ENCODE measurements around the gene GKN2. TPM values are rescaled to one million over a fixed set of nuclear protein-coding genes. Genes with fewer than 3 reads are reported as not detected.

The GKN2 gene
- total RNA-seq, 1 experiment from 2014 or later, result not detected

DNA sequence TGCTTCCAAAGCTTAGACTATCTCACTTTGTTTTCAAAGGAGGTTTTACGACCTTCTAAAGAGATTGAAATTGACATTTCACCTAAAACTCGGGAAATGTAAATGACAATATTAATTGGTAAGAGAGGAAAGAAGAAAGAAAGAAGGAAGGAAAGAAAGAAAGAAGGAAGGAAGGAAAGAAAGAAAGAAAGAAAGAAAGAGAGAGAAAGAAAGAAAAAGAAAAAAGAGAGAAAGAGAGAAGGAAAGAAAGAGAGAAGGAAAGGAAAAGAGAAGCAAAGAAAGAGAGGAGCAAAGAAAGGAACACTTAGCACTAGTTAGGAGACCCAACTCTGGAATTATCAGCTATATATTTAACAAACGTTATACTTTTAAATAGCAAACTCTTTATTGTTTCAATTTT, 25.4 kb upstream of the GKN2 start:
- H3K79me2 ChIP-seq (ENCODE audit: insufficient read depth, low read length), result no peaks in the 10 kb centered on the region
- no peak overlapping the region for H2AFZ ChIP-seq (ENCODE audit: low read depth, low read length, poor library complexity, severe bottlenecking)
- POLR2A ChIA-PET, result no interaction called here
- DNase-seq (ENCODE audit: low read depth, low spot score) (no peak), ATAC-seq (no peak)
- H3K4me2 ChIP-seq (ENCODE audit: low read length), result no peak overlapping the region
- no peaks in the 10 kb centered on the region for H3K4me1 ChIP-seq (ENCODE audit: control insufficient read depth in 1 of 2, insufficient read depth in 2 of 2, low read length in 2 of 2)
- no peaks in the 10 kb centered on the region for H3K9me3 ChIP-seq (ENCODE audit: control insufficient read depth in 1 of 2, insufficient read depth in 1 of 2, low read depth in 1 of 2, low read length in 2 of 2)
- no peak for TF ChIP-seq POLR2AphosphoS5 (IDR thresholded peaks at IDR 0.05; ENCODE audit: low read depth, low read length)
- TF ChIP-seq, protein P1, sequence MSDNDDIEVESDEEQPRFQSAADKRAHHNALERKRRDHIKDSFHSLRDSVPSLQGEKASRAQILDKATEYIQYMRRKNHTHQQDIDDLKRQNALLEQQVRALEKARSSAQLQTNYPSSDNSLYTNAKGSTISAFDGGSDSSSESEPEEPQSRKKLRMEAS (IDR thresholded peaks at IDR 0.05), result no peak
- no peak for TF ChIP-seq SRF (IDR thresholded peaks at IDR 0.05; ENCODE audit: low read depth)
- TF ChIP-seq, protein P2, sequence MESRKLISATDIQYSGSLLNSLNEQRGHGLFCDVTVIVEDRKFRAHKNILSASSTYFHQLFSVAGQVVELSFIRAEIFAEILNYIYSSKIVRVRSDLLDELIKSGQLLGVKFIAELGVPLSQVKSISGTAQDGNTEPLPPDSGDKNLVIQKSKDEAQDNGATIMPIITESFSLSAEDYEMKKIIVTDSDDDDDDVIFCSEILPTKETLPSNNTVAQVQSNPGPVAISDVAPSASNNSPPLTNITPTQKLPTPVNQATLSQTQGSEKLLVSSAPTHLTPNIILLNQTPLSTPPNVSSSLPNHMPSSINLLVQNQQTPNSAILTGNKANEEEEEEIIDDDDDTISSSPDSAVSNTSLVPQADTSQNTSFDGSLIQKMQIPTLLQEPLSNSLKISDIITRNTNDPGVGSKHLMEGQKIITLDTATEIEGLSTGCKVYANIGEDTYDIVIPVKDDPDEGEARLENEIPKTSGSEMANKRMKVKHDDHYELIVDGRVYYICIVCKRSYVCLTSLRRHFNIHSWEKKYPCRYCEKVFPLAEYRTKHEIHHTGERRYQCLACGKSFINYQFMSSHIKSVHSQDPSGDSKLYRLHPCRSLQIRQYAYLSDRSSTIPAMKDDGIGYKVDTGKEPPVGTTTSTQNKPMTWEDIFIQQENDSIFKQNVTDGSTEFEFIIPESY (IDR thresholded peaks at IDR 0.05; ENCODE audit: extremely low read depth, insufficient replicate concordance, low read length), result no peak
- TF ChIP-seq, protein P3, sequence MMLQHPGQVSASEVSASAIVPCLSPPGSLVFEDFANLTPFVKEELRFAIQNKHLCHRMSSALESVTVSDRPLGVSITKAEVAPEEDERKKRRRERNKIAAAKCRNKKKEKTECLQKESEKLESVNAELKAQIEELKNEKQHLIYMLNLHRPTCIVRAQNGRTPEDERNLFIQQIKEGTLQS (IDR thresholded peaks at IDR 0.05), result no peak
- TF ChIP-seq JUND (IDR thresholded peaks at IDR 0.05), result no peak
- TF ChIP-seq, protein P4, sequence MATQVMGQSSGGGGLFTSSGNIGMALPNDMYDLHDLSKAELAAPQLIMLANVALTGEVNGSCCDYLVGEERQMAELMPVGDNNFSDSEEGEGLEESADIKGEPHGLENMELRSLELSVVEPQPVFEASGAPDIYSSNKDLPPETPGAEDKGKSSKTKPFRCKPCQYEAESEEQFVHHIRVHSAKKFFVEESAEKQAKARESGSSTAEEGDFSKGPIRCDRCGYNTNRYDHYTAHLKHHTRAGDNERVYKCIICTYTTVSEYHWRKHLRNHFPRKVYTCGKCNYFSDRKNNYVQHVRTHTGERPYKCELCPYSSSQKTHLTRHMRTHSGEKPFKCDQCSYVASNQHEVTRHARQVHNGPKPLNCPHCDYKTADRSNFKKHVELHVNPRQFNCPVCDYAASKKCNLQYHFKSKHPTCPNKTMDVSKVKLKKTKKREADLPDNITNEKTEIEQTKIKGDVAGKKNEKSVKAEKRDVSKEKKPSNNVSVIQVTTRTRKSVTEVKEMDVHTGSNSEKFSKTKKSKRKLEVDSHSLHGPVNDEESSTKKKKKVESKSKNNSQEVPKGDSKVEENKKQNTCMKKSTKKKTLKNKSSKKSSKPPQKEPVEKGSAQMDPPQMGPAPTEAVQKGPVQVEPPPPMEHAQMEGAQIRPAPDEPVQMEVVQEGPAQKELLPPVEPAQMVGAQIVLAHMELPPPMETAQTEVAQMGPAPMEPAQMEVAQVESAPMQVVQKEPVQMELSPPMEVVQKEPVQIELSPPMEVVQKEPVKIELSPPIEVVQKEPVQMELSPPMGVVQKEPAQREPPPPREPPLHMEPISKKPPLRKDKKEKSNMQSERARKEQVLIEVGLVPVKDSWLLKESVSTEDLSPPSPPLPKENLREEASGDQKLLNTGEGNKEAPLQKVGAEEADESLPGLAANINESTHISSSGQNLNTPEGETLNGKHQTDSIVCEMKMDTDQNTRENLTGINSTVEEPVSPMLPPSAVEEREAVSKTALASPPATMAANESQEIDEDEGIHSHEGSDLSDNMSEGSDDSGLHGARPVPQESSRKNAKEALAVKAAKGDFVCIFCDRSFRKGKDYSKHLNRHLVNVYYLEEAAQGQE (IDR thresholded peaks at IDR 0.05; ENCODE audit: low read depth), result no peak
- no peaks in the 10 kb centered on the region for H3K36me3 ChIP-seq (ENCODE audit: control insufficient read depth in 1 of 2, insufficient read depth in 2 of 2, low read length in 2 of 2)
- no peaks in the 10 kb centered on the region for H3K9me2 ChIP-seq (ENCODE audit: insufficient read depth)
- no TSS peak for BruUV-seq (replicated peaks)
- H3K9ac ChIP-seq (ENCODE audit: low read length), result no peak overlapping the region
- no peaks in the 10 kb centered on the region for H3K27me3 ChIP-seq (ENCODE audit: insufficient read depth, low read length)
- no peak overlapping the region for H3K27ac ChIP-seq (ENCODE audit: low read depth, low read length)
- no peak overlapping the region for H3K4me3 ChIP-seq (replicated peaks in 1 of 2; ENCODE audit: low read depth in 1 of 2, low read length in 2 of 2)
- H4K20me1 ChIP-seq (ENCODE audit: insufficient read depth), result no peaks in the 10 kb centered on the region
- RAD21 ChIA-PET (ENCODE audit: low non-redundant PET in 1 of 2, low total read pairs in 2 of 2, uncharacterized antibody in 2 of 2, unreplicated experiment in 2 of 2), result no interaction called here
- intact Hi-C loops (cut with micrococcal nuclease), result no loop called here
- CTCF ChIA-PET, result no interaction called here
